HG03469 (cell line): Measurements from ENCODE around the gene IKZF2.
A peak's percentile ranks its signal among the peaks of the same experiment; 100 is the strongest.

Experiments used
- ATAC-seq: cut with Tn5 transposase; IDR thresholded peaks from one replicate; pipeline ENCODE4 v1.9.1; 2021; ENCODE audit warnings: mild to moderate bottlenecking, moderate library complexity, moderate number of reproducible peaks; ENCODE audit not compliant: unreplicated experiment

The IKZF2 gene

DNA sequence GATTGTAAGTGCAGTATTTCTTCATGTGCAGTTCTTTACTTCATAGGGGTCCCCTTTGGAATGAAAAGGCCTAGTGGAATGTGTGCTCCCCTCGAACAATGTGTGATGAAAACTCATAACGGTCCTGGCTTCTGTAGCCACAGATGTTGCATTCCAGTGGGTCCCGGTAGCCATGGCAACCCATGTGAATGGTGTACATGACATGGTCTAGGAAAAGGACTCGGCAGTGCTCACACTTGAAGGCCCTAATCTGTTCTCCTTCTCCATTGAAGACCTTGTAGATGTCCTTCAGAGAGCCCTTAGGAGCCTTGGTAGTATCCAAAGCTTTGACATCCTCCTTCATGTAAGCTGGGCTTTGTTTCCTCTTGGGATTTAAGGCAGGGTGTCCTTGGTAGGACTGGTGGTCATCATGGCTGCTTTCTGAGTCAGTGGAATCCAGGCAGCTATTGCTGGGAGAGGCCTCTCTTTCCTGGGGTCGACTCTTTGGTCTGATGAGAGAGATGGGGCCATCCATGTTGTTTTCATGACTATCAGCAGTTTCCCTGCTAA, 144.0 kb downstream of the IKZF2 start:
- no peak for ATAC-seq

DNA sequence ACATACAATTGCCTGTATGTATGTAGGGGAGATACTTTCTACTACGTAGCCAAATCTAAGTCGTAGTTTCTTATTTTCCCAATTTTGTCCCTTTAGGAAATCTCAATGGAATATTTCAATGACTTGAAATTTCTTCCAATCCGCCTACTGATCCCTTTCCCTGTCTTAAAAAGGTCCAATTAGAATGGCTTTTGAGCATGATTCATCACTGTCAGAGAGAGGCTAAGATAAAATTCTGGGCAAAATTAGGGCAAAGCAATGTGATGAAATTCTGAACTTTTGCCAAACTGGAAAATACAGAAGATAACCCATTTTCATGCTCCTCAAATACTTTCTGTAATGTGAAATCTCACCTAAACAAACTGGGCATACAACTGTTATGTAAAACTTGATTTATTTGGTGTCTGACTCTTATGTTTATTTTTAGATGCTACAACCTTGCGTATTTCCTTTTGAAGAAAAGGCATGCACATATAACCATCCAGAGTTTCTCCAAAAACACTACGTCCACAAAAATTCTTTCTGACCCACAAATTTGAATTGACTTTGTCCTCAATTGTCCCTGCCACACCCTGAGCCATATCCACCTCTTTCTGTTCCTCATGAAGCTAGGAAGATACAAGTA, 147.1 kb downstream of the IKZF2 start:
- no peak for ATAC-seq

DNA sequence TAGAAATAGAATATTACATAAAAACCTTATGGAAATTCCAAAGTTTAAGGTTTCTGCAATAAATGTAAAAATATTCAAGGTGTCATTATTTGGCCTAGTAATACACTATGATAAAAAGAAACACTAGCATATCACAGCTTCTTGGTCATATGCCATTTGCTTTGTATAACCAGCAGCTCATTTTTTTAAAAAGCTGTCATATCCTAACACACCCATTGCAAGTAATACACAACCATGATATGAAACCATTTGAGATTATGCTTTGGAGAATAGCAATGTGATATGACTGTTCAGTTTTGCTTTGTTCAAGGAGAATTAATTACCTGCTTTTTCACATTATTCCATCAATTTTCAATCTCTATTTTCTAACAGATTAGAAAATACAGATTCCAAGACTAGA, 149.0 kb downstream of the IKZF2 start:
- ATAC-seq: peak; percentile 43

DNA sequence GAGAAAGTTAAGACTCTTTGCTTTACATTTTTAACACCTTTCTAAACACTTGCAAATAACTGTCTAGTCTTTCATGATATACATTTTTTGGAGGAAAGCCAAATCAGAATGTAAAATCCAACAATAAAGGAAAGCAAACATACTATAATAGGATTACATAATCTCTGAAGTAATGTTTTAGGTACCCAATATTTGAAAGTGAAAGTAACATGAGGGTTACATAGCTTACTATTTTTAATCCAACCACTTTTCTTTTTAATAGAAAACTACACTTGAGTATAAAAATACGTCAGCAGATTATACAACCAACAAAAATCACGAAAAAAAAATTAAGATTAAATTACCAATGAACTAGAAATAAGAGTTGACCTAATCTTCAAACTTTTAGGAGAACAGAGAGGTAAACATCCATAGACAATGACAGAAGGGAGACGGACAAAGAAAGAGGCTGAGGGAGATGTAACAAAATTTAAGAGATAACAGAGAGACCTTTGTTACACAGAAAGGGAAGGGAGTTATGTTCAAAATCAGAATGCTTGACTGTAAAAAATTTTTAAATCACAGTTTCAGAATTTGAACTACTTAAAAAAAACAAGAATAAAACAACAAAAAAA, 150.0 kb downstream of the IKZF2 start:
- ATAC-seq: no peak

GRCh38 chr2:212998626-212999359, 152.6 kb downstream of the IKZF2 start:
- ATAC-seq: no peak

DNA sequence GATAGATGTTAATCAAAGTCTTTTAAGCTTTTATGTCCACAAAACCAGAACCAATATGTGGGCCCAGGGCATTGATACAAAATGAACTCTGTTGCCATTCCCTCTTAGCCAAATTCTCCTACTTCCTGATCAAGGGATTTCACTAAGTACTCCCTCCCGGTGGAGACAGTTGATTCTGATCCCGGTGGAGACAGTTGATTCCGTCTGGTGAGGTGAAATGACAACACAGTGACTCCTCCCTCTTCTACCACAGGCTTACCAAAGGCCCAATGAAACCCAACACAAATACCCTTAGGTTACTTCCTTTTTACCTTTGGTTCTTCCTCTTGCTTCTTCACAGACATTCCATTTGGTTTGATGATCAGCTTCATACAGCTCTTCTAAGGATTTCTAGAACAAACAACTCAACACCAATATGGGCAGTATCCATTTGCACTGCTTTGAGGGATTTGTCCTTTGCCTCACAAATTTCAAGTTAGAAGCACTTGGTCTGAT, 153.8 kb downstream of the IKZF2 start:
- no peak for ATAC-seq

DNA sequence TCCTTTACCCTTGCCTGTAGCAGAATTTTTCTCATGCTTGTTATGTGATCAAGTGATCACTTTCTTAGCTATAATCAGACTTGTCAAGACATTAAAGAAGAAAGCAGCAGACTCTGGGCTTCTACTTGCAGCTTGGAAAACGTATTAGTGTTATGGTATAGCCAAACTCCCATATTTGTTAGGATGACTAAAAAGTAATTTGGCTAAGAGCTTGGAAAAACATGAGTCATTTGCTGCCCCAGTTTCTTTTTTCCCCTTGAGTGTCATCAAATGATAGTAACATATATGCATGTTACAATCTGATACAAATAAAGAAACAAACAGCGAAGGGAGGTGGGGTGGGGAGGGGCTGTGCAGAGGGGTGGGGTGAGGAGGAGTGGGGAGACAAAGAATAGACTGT, 155.5 kb downstream of the IKZF2 start:
- ATAC-seq: no peak

GRCh38 chr2:212994976-212995375, 156.4 kb downstream of the IKZF2 start:
- ATAC-seq: no peak

DNA sequence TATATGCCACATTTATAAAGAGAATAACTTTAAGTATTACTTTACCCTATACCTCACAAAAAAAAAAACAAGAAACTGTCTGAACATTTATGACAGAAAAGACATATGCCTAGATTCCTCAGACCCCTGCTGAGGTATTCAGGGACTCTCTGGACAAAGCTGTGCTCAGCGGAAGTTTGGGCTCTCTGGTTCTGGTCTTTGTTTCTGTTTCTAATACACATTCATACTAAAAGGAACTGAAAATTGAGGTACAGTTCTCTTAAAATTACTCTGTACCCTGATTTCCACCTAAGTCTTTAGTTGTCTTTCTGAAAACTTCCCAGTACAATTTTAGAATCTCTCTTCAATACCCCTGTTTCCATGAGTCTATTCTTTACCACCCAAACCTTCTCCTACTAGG, 160.3 kb downstream of the IKZF2 start:
- peak; percentile 84 for ATAC-seq

DNA sequence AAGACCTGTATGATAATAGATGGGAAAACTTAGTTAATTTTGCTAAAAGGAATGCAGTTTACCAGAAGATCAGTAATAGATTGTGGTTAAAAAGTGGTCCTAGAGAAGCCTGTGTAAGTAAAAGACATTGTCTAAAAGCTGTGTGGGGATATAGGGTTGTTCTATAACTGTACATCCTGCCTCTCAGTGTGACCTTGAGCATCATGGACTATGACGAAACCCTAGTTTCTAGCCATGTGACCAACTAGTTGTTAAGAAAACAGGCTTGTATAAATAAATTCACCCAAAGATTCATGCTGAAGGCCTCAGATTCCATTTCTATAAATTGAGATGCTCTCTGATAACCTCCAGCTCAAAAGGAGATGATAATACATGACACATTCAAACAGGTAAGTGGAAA, 160.7 kb downstream of the IKZF2 start:
- peak; percentile 56 for ATAC-seq

DNA sequence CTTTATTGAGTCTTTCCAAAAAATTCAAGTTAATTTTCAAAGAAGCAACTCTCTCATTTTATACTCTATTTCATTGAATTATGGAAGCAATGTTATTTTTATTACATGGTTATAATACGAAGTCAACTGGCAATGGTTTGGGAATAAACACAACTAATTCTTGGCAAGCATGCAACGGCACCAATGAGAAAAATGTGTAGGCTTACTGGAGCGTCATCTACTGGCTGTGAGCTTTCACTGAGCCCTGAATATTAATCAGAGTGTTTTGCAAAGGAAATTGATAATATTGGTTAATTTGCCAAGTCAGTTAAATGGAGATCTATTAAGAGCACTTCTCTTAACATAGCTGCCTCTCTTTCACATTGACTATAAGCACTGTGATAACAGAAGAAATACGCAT, 163.9 kb downstream of the IKZF2 start:
- ATAC-seq: no peak

GRCh38 chr2:212984129-212984528, 167.3 kb downstream of the IKZF2 start:
- no peak for ATAC-seq

DNA sequence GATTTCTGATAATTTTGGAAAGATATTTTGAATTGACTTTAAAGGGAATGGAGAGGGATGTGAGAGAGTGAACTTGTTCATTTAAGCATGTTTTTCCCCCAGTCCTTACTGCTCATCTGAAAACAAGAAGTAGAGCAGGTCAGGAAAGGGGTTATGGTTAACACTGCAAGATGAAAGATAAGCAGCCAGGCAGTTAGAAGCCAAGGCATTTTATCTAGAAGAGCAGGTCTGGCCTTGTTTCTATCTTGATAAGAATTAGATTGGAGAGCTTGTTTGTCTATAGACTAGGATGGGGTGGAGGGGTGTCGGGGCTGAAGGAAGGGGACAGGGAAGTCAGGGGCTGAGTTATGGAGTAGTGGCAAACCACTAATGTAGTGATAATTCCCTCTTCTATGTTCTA, 171.6 kb downstream of the IKZF2 start:
- ATAC-seq: no peak

DNA sequence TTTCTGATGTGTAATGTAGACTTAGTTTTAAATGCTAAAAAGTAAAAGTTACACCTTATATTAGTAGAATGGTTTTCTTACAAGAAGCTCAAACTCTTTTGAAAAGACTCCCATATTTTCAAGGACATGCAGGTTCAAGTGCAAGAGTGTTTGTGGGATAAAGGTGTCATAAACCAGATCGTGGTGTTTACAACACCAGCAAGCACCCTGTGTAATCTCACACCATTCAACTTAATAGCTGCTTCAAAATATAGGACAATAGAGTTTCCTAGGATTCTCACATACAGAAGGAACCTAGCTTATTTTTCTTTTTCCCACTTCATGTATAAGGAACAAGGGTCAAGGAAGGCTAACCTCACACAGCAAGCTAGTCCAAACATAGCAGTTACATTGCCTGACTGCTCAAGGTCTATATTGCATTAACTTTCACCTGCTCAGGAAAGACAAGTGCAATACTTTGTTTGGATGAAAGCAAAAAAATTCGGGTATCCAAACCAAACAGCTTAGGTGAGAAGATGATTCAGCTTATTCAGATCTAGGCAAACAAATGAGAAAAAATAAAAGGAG, 172.3 kb downstream of the IKZF2 start:
- no peak for ATAC-seq

DNA sequence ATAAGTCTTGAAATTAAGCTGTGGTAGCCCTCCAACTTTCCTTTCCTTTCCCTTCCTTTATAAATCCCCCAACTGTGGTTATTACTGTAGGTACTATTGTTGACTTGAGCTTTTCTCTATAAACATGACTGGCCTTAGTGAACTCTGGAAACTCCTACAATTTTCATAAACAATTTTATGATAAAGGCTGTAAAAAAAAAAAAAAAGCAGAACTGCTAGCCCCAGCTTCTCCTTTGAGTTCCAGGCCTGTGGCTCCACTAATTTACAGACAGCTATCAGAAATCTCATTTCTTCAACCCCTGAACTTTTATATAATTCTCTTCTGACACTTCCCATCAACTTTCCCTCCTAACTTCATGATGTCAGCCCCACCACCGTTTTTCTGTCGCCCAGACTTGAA, 174.3 kb downstream of the IKZF2 start:
- ATAC-seq: no peak

GRCh38 chr2:212975333-212975732, 176.1 kb downstream of the IKZF2 start:
- ATAC-seq: no peak

DNA sequence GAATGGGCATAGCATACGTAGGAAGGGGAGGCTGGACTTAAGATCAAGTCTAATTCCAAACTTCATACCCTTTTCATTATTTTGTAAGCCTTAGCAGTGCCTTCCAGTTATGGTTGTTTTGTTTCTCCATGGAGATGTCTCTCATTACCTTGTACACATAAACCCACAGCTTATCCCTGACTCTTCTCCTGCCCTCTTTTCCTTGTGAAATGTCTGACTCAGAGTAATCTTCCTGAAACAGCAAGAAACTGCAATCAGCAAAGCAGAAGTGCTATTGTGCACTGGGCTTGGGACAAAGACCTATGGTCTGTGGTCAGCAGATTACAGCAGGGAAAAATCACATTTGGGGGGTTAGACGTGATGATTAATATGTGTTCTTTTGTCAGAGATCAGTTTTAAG, 176.7 kb downstream of the IKZF2 start:
- no peak for ATAC-seq

DNA sequence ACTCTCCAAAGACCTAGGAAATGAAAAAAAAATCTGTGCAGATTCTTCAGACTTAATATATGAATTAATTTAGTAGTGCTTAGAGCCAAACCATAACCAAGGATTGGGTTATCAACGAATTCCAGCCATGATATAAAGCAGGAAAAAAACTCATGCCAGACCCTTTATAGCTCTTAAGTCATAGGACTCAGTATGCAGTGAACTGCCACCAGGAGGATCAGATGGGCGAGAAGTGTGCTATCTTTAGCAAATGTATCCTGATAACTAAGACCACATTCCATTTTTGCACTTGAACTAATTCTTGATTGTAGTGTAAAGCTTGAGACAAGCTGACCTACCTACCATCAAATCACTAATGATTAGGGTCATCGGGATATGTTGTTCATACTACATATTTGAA, 178.1 kb downstream of the IKZF2 start:
- no peak for ATAC-seq

- no peak for ATAC-seq
Measured at GRCh38 chr2:212970132-212970531, 181.3 kb downstream of the IKZF2 start.

GRCh38 chr2:212968284-212969081, 182.9 kb downstream of the IKZF2 start:
- ATAC-seq: peak; percentile 66

DNA sequence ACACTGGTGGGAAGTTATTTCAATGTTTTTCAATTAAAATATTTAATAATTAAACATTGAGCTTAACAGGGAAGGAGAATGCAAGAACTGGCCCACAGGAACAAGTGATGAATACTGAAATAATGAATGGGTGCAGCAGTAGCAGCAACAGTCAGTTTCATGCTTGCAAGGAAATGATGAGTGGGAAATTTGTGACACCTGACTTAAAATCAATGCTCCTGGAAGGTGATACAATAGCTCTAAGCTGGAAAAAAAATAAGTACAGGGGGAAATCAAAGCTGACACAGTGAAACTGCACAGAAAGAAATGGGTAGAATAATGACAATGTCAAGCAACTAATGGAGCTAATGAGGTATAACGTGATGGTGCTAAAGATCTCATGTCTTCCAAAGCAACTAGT, 184.5 kb downstream of the IKZF2 start:
- no peak for ATAC-seq
